Hypothalamus (tissue), 51 donors: ENCODE measurements around the gene PFDN1.
A peak's percentile ranks its signal among the peaks of the same experiment; 100 is the strongest.
"Not testable (repeated sequence)": the region's sequence is repeated elsewhere in the genome, so short reads cannot be mapped to it uniquely, and the experiment has no call there.

Experiments used
- DNase-seq, 51 donors: peaks; one replicate each; lab custom pipeline; 2025; lab: John Stamatoyannopoulos, UW

PFDN1 gene

GRCh38 chr5:140302786-140303639 is at the start of gene PFDN1:
TSS of gene PFDN1 (minus strand) at chr5:140303101. CDS start at chr5:140303073, 28 bp downstream.
- DNase-seq: peak; percentile 48 to 97 (median 86)

- DNase-seq: peak in 17 of 51 donors; percentile 4 to 87 (median 28)
Measured at GRCh38 chr5:140351609-140352334, 48.9 kb upstream of the PFDN1 start.

- DNase-seq: no peak
Measured at GRCh38 chr5:140349244-140349643, 46.3 kb upstream of the PFDN1 start.

GRCh38 chr5:140348104-140348503 is 45.2 kb upstream of the PFDN1 start:
- DNase-seq: no peak

- no peak for DNase-seq
Measured at GRCh38 chr5:140347360-140347759, 44.5 kb upstream of the PFDN1 start.

- peak in 50 of 51 donors; percentile 20 to 89 (median 72) for DNase-seq
Measured at GRCh38 chr5:140346348-140347221, 43.7 kb upstream of the PFDN1 start, which contains the start of gene HBEGF. TSS of gene HBEGF (minus strand) at chr5:140346603. CDS start at chr5:140346328, 275 bp downstream.

GRCh38 chr5:140345919-140346347 is 43.0 kb upstream of the PFDN1 start:
- peak in 50 of 51 donors; percentile 15 to 86 (median 64) for DNase-seq

GRCh38 chr5:140344683-140345423 is 42.0 kb upstream of the PFDN1 start:
- DNase-seq: peak in 1 of 51 donors; percentile 34

GRCh38 chr5:140343849-140344248 is 40.9 kb upstream of the PFDN1 start:
- DNase-seq: not testable (repeated sequence)

GRCh38 chr5:140342896-140343295 is 40.0 kb upstream of the PFDN1 start:
- no peak for DNase-seq

GRCh38 chr5:140342287-140342686 is 39.4 kb upstream of the PFDN1 start:
- DNase-seq: no peak

- peak in 46 of 51 donors; percentile 8 to 89 (median 63) for DNase-seq
Measured at GRCh38 chr5:140341591-140341990, 38.7 kb upstream of the PFDN1 start.

GRCh38 chr5:140340605-140341121 is 37.8 kb upstream of the PFDN1 start:
- no peak for DNase-seq

GRCh38 chr5:140339636-140340035 is 36.7 kb upstream of the PFDN1 start:
- DNase-seq: no peak

- DNase-seq: no peak
Measured at GRCh38 chr5:140338908-140339307, 36.0 kb upstream of the PFDN1 start.

- DNase-seq: no peak
Measured at GRCh38 chr5:140338336-140338735, 35.4 kb upstream of the PFDN1 start.

- no peak for DNase-seq
Measured at GRCh38 chr5:140337880-140338279, 35.0 kb upstream of the PFDN1 start.

- DNase-seq: peak in 1 of 51 donors; percentile 11
Measured at GRCh38 chr5:140336388-140336787, 33.5 kb upstream of the PFDN1 start.

- no peak for DNase-seq
Measured at GRCh38 chr5:140331638-140332037, 28.7 kb upstream of the PFDN1 start.
